NCI-H510A (cell line): ENCODE results near the gene VAV2.

Experiments used
- DNase-seq: peaks from one replicate; lab custom pipeline; 2025; lab: John Stamatoyannopoulos, UW

Gene VAV2

DNA sequence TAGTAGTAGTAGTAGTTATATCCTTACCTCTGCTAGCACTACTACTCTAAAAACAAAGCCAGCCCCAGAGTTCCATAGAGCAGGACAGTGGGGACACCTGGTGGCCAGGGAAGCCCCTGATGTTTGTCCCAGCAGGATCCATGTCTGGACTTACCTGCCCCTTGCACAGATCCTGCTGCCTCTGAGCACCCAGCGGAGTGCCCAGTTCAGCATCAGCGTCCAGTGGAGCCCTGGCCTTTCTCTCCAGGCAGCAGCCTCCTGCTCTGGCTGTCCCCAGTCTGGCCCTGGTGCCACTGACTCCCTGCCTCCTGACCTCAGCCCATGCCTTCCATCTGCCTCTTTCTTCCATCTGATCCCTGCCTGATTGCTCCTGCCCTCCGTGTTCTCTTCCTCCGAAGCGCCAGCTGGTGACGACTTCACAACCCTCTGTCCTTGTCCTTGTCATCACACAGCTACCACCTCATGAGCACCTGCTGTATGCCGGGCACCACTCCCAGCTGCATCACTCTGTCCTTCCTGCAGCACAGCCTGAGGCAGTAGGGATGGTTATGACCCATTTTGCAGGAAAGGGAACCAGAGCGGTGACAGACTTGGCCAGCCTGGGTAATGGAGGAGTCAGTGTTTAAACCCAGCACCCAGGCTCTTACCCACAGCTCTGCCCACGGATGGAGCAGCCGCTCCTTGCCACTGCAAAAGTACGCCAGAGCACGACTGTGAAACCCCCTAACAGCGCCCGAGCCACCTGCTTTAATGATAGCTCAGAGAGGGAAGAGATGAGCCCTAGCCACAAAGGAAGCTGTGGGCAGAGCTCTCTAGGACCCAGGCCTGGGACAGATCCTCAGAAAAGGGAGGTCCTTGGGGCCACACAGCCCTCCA is 265.5 kb downstream of the VAV2 start:
- peak; percentile 38 for DNase-seq

DNA sequence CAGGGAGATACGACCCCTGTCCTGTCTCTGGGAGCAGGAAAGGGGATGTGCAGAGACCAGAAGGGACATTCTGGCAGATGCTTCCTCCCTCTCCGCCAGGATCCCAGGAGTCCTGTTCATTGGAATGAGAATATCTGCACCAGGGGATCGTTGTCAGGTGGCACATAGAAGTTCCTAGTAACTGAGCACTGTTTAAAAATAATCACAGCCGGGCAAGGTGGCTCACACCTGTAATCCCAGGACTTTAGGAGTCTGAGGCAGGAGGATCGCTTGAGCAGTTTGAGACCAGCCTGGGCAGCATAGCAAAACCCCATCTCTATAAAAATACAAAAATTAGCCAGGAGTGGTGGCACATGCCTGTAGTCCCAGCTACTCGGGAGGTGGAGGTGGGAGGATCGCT is 266.2 kb downstream of the VAV2 start:
- DNase-seq: no peak

DNA sequence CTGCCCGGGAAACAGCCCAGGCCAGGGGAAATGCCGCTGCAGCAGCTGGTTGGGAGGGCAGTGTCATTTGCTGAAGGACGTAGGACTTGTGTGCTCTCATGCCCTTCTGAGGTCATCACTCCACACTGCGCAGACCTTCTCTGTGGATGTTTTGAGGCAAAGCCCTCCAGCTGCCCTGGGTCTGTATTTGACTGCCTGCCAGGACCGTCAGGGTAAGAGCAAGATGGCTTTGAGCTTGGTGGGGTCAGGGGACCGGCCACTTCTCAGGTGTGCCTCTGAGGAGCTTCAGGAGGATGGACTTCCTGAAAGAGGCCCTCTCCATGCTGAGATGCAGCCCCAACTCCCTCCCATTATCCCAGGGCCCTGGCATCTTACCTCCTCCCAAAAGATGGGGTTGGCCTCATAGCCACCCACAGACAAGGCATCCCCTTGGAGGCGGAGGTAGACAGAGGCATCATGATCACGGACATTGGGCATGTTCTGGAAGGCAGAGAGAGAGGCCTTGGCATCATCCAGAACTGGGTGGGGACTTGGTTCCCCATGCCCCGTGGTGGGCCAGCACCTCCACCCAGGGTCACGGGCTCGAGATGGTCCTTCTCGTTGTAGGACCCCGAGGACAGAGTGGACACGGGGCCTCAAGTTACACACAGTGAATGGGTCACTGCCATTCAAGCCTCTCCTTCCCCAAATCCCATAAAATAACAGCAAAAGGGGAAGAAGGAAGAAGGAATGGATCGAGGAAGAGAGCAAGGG is 273.4 kb downstream of the VAV2 start:
- DNase-seq: no peak

DNA sequence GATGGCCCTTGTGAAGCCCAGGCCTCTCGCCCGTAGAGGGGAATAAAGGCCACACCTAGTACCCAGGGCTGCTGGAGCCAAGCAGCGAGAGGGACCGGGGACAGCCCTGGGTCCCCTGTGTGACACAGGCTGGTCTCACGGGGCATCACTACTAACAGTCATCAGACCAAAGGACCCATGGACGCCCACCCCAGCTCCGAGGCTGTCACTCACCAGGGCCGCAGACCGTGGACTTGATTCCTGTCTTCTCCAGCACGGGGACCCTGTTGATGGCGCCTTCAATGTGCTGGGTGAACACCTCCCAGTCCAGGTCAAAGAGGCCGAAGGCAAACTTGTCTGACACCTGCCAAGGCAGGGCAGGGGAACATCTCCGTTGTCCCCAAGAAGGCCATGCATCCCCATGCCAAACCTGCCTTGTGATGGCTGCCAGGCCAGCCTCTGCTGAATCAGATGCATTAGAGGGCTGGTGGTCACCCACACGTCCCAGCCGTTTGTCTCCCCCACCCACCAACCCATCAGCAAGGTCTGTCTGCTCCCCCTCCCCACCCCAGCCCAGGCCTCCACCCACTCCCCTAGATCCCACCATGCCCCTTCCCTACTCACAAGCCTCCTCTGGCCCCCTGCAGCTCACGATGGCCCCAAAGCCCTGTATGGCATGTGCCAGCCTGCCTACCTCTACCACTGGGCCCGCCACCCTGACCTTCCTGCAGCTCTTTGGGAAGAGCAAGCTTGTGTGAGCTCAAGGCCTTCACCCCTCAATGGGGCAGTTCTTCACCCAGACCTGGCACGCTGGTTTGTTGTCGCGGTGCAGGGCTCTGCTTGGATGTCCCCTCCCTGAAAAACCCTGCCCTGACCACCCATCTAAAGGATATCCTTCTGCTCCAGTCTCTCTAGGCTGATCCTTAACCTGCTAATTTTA is 274.8 kb downstream of the VAV2 start:
- no peak for DNase-seq

DNA sequence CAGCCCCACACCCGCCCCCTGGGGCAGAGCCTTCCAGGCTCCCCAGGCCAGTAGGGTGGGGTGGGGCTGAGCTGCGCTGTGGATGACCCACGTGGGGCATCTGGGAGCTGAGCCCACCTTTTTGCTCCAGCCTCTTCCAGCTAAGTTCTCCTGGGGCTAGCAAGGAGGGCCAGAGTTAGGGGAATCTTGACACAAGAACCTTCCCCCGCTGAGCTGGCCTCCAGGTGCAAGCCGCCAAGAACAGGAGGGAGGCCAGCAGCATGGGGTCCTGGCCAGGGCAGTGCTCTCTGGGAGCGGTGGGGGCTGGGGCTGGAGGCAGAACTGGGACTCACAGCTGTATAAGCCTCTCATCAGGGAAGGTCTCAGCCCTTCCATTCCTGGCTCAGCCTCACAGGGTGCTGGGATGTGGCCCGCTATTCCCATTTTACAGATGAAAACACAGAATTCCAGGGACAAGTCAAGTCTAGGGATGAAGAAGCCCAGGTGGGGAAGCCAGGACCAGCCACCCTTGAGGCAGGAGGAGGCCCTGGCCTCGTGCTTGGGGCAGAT is 275.5 kb downstream of the VAV2 start:
- no peak for DNase-seq

DNA sequence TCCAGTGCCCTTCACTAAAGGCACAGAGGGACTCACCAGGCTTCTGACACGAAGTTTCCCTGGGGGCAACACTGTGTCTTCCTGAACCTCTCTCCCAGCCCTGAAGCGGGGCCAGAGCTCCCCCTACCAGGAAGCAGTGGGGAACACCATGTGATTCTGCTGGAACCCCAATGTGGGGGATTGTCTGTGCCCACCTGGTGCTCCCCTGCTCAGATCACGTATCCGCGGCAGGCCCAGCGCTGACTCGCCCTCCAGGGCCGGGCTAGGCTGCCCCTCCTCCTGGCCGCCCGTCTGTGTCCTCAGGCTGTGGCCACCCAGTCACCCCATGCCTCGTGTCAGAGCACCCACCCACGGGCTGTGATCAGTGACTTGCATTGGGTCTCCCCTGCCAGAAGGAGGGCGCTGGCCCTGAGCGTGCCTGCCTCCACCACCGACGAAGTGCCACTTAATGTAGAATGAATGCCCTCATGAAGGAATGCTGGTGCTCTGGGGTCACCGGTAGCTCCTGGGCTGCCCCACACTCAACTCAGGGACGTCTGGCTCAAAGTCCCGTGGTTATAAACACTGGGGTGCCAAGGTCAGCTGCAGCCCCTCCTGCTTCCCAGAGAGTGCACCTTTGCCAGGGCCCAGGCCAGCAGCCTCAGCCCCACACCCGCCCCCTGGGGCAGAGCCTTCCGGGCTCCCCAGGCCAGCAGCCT is 276.1 kb downstream of the VAV2 start:
- DNase-seq: no peak

DNA sequence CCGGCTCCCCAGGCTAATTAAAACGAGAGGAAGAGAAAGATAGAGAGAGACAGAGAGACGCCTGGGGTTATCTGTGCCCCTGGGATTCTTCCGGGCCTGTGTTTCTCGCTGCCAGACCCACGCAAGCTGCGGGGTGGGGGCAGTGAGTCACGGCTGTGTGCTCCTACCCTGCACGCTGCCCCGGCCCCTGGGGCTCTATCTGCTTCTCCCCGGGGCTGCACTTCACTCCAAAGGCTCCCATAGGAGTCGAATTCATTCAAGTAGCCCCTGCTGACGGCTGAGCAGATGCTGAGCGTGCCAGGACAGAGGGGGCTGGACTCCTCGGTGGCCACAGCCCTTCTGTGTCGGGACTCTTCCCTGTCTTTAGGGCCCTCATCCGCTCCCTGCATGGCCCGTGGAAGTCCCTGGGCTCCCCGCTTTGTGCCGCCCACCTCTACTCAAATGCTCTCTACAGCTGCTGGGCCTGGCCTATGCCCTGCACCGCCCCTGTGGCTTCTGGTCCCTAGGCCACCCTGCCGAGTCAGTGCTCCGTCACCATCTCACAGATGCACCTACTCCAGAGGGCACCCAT is 276.7 kb downstream of the VAV2 start:
- no peak for DNase-seq

DNA sequence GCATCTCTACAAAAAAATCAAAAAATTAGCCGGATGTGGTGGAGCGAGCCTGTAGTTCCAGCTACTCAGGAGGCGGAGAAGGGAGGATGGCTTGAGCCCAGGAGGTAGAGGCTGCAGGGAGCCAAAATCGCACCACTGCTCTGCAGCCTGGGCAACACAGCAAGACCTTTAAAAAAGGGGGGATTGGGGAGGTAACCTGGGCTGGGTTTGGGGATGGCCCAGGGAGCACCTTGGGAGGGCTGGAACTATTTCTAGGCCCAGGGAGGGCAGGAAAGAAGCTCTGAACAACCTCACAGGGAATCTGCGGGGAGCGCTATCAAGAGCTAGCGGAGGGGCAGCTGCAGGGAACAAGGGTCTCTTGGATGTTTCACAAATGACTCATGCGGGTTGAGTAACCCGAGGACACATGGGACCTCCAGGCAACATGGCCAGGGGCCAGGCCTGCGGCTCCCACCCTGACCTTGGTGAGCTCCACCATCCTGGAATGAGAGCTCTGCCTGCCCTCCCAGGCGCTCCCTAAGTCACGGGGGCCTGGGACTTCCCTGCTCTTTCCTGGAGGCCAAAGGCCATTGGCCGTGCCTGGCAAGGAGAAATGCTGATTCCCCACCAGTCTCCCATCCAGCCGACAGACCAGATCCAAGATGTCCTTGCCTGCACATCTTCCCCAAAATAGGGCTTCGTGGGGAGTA is 277.4 kb downstream of the VAV2 start:
- no peak for DNase-seq

DNA sequence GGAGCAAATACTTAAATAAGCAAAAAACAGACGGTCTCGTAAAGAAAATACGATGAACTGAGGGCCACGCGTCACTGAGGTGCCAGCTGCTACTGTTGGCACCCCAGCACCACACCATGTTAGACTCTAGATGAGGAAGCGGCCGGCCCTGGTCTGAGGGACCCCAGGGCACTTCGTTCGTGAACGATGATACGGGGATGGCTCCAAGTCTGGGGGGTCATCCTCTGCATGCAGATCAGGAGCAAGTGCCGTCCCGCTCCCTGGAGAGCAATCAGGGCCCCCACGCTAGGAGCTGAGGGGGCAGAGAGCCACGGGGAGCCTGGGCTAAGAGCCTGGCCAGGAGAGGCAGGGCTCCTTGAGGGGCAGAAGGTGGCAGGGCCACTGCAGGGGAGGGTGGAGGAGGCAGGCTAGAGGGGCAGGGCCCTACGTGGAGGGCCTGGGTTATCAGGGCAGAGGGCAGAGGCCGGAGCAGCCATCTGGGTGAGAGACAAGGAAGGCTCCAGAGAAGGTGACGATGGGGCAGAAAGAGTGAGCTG is 278.1 kb downstream of the VAV2 start:
- no peak for DNase-seq

DNA sequence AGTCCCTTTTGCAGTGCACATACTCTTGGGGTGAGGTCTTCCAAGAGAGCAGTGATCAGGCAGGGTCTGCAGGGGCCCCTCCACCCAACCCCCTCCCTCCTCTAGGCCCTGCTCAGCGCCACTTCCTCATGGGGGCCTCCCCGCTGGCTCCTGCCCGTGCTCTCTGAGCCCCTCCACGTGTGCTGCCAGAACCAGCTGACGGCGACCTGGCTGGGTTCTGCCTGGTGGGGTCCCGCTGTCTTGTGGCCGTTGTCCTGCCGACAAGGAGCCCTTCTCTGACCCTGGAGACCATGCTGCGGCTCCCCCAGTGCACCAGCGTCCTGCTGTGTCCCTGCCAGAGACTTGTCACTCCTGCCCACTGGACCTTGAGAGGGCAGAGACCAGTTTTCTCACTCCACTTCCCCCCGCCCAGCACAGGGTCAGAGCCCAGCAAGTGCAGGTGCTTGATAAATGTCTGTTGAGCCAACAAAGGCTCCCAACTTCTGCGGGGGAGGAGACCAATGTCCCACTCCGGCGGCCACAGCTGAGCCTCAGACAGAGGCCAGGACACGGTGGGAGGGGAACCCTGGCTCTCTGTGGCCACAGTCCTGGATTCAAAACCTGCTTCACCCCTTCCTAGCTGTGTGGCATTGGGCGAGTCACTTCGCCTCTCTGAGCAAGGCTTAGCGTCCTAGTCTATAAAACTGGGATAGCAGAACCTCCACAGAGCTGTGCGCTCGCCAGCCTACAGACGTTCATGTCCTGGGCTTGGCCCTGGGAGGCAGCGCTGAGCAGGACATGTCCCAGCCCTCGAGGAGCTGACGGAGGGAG is 278.8 kb downstream of the VAV2 start:
- no peak for DNase-seq

DNA sequence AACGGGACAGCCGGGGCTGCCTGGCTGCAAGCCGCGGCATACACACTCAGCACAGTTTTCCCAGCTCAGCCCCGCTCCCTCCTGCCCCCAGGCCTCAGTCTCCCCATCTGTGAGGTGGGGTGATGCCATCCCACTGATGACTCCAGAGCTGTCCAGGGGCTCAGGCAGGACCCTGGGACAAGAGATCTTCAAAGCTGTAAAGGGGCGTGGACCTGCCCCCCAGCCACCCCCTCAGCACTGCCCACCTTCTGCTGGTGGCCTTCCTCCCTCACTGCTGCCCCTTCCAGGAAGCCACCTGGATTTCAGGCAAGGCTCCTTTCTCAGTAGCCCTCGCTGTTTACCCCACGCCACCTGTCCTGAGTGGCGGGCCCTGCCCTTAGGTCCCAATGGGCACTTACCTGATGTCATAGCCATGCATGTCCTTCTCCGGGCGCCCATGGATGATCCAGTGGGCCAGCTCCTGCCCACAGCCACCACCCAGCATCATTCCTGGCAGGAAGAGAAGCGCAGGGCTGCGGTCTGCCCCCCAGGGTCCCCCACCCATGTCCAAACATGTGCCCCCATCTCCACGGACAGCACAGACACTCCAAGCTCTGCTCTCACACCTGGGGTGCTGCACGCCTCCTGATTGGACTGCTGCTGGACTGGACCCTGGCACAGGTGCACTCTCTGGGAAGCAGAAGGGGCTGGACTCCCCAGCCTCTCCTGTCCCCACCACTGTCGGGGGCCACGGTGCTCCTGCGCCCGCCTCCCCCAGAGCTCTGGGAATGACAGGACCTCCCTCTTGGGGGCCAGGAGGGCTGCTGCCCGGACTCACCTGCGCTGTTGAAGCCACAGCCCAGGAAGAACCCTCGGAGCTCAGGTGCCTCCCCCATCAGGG is 279.7 kb downstream of the VAV2 start:
- no peak for DNase-seq
